Measurements from ENCODE around the gene ZGLP1.

- TF ChIP-seq CTCF (IDR thresholded peaks at IDR 0.05) (no peak), POLR2A (IDR thresholded peaks at IDR 0.05) (no peak)
These were observed 25.9 kb upstream of the ZGLP1 start for GRCh38 chr19:10335352-10335985.
